BE2C (cell line): Measurements from ENCODE around the gene OR6B1.

Source experiments
- DNase-seq: peaks from one replicate; pipeline ENCODE4 v3.0.0-alpha.2; 2020
- H3K27me3 ChIP-seq: fragments of 250-450 bp; sonication (Bioruptor Pico); 2 replicates; pipeline ENCODE4 v1.5.1; 2020; ENCODE audit warnings: mild to moderate bottlenecking
- H3K36me3 ChIP-seq: fragments of 250-450 bp; sonication (Bioruptor Pico); 2 replicates; pipeline ENCODE4 v1.5.1; 2020; ENCODE audit warnings: mild to moderate bottlenecking
- H3K4me1 ChIP-seq: fragments of 250-450 bp; sonication (Bioruptor Pico); 2 replicates; pipeline ENCODE4 v1.5.1; 2020
- H3K4me3 ChIP-seq: 2 replicates; pipeline ENCODE4 v1.5.1; 2011; ENCODE audit warnings: low read depth, low read length
- H3K9me3 ChIP-seq: fragments of 250-450 bp; sonication (Bioruptor Pico); 2 replicates; pipeline ENCODE4 v1.5.1; 2020
- CTCF ChIP-seq: IDR thresholded peaks from 2 replicates; pipeline ENCODE4 v1.5.1; 2012; ENCODE audit warnings: mild to moderate bottlenecking, low read depth, low read length

Gene OR6B1

GRCh38 chr7:144057954-144058353 lies 57.8 kb downstream of the OR6B1 start:
- no peaks in the 10 kb centered on the region for H3K4me1 ChIP-seq
- no peak for TF ChIP-seq CTCF
- DNase-seq = no peak
- H3K36me3 ChIP-seq = no peaks in the 10 kb centered on the region
- H3K4me3 ChIP-seq = no peak overlapping the region
- H3K9me3 ChIP-seq = no peaks in the 10 kb centered on the region
- no peaks in the 10 kb centered on the region for H3K27me3 ChIP-seq
